SU-DHL-6 (cell line): ENCODE measurements around the gene MYL6.
A peak's percentile ranks its signal among the peaks of the same experiment; 100 is the strongest.

Source experiments
- H2AFZ ChIP-seq: fragments of 200-600 bp; sonication (generic); 2 replicates; pipeline ENCODE4 v1.6.1; 2014; ENCODE audit warnings: low read depth, mild to moderate bottlenecking, moderate library complexity, mixed read lengths, antibody characterized with exemption, low read length; ENCODE audit not compliant: severe bottlenecking
- H3F3A ChIP-seq: fragments of 200-600 bp; shearing (Covaris generic); 2 replicates; pipeline ENCODE4 v1.6.0; 2016; ENCODE audit warnings: antibody characterized with exemption, mild to moderate bottlenecking; ENCODE audit not compliant: insufficient read depth
- H3K27ac ChIP-seq: fragments of 200-600 bp; sonication (generic); 2 replicates; pipeline ENCODE4 v1.5.1; 2016; ENCODE audit warnings: low read depth, mild to moderate bottlenecking, low read length, moderate library complexity, mixed read lengths
- H3K27me3 ChIP-seq: fragments of 200-600 bp; sonication (generic), shearing (Covaris generic); 2 replicates; pipeline ENCODE4 v1.6.0; 2014; ENCODE audit warnings: mild to moderate bottlenecking, low read length
- H3K36me3 ChIP-seq: fragments of 200-600 bp; sonication (generic); 2 replicates; pipeline ENCODE4 v1.6.1; 2014; ENCODE audit warnings: mild to moderate bottlenecking, low read length, mixed read lengths
- H3K4me2 ChIP-seq: fragments of 300-600, 200-600 bp; shearing (Covaris generic), sonication (generic); 2 replicates; pipeline ENCODE4 v1.6.0; 2014; ENCODE audit warnings: low read length, low read depth, mild to moderate bottlenecking; ENCODE audit not compliant: poor library complexity, severe bottlenecking
- H3K4me3 ChIP-seq: fragments of 200-600 bp; sonication (generic); 2 replicates; pipeline ENCODE4 v1.5.1; 2014; ENCODE audit warnings: antibody characterized with exemption, low read length, mild to moderate bottlenecking, mixed read lengths; ENCODE audit not compliant: insufficient read depth, poor library complexity, severe bottlenecking
- H3K79me2 ChIP-seq: fragments of 200-600 bp; sonication (generic); 2 replicates; pipeline ENCODE4 v1.6.1; 2014; ENCODE audit warnings: mild to moderate bottlenecking, low read length, moderate library complexity; ENCODE audit not compliant: insufficient read depth
- H3K9ac ChIP-seq: fragments of 200-600 bp; sonication (generic); 2 replicates; pipeline ENCODE4 v1.7.0; 2014; ENCODE audit warnings: mild to moderate bottlenecking, low read length
- H3K9me2 ChIP-seq: fragments of 200-600 bp; sonication (generic); replicated peaks from 2 replicates; pipeline ENCODE4 v1.6.1; 2014; ENCODE audit warnings: low read length; ENCODE audit not compliant: insufficient read depth
- H3K9me3 ChIP-seq: fragments of 200-600 bp; sonication (generic); 2 replicates; pipeline ENCODE4 v1.6.1; 2014; ENCODE audit warnings: low read length, mixed read lengths; ENCODE audit not compliant: insufficient read depth
- H4K20me1 ChIP-seq: fragments of 200-600 bp; sonication (generic); 2 replicates; pipeline ENCODE4 v1.6.1; 2014; ENCODE audit warnings: low read depth, mild to moderate bottlenecking, antibody characterized with exemption, low read length, moderate library complexity, mixed read lengths
- EZH2phosphoT487 ChIP-seq: fragments of 200-600 bp; sonication (generic), shearing (Covaris generic); conservative IDR thresholded peaks from 2 replicates; pipeline ENCODE4 v1.6.1; 2018; ENCODE audit warnings: mild to moderate bottlenecking, antibody characterized with exemption, low read length, moderate library complexity, mixed read lengths
- TF ChIP-seq, protein P1 (sequence below): fragments of 200-600 bp; sonication (generic); IDR thresholded peaks from one replicate; pipeline ENCODE4 v1.5.1; 2017; ENCODE audit warnings: antibody characterized with exemption, mild to moderate bottlenecking, low read length, moderate library complexity; ENCODE audit not compliant: insufficient read depth, poor library complexity, severe bottlenecking

Gene MYL6

DNA sequence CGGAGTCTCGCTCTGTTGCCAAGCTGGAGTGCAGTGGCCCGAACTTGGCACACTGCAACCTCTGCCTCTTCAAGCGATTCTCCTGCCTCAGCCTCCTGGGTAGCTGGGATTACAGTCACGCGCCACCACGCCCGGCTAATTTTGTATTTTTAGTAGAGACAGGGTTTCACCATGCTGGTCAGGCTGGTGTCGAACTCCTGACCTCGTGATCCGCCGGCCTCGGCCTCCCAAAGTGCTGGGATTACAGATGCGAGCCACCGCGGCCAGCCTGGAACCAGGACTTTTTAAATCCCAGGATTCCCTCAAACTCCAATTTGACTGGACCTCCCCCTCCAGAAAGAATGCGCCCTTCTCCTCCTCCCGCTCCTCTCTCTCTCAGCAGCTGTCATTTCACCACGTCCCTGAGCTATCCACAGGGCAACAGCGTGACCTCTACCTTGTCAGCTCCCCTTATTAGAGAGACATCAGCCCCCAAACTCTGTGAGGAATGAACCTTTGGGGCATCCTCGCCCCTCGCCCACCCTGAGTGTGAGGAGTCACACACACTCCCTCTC lies 28.1 kb upstream of the MYL6 start:
- H3K36me3 ChIP-seq = no peaks in the 10 kb centered on the region
- no peaks in the 10 kb centered on the region for H3K9me3 ChIP-seq
- peak overlapping the region; percentile 87 for H3K9ac ChIP-seq
- H3F3A ChIP-seq = peaks cover 15% of the 10 kb centered on the region
- no peak overlapping the region for H2AFZ ChIP-seq
- TF ChIP-seq EZH2phosphoT487 = no peak
- TF ChIP-seq, protein P1, sequence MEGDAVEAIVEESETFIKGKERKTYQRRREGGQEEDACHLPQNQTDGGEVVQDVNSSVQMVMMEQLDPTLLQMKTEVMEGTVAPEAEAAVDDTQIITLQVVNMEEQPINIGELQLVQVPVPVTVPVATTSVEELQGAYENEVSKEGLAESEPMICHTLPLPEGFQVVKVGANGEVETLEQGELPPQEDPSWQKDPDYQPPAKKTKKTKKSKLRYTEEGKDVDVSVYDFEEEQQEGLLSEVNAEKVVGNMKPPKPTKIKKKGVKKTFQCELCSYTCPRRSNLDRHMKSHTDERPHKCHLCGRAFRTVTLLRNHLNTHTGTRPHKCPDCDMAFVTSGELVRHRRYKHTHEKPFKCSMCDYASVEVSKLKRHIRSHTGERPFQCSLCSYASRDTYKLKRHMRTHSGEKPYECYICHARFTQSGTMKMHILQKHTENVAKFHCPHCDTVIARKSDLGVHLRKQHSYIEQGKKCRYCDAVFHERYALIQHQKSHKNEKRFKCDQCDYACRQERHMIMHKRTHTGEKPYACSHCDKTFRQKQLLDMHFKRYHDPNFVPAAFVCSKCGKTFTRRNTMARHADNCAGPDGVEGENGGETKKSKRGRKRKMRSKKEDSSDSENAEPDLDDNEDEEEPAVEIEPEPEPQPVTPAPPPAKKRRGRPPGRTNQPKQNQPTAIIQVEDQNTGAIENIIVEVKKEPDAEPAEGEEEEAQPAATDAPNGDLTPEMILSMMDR = no peak
- H3K27ac ChIP-seq = peak overlapping the region; percentile 61; the same call in 1 of the 2 replicates
- H3K27me3 ChIP-seq = no peaks in the 10 kb centered on the region
- H3K4me2 ChIP-seq = peak overlapping the region; percentile 91
- H3K4me3 ChIP-seq = peak overlapping the region; percentile 80
- peaks cover 15% of the 10 kb centered on the region; the same call in 1 of the 2 replicates for H3K79me2 ChIP-seq
- no peaks in the 10 kb centered on the region for H4K20me1 ChIP-seq
- H3K9me2 ChIP-seq = no peaks in the 10 kb centered on the region

DNA sequence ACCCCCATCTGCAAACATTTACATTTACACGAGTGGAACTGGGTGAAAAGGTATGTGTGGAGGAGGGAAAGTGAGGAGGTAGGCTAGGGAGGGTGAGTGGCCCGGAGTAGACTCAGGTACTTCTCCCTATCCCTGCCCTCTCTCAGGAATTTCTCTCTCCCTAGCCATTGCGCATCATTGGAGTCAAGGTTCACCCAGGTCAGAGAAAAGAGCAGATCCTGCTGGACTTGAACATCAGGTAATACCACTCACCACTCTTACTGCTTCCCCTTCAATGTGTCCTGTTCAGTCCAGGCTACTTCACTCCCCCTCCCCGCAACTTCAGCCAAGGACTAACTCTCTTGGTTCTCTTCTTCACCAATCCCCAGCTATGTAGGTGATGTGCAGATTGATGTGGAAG lies 27.3 kb upstream of the MYL6 start:
- H3K27me3 ChIP-seq = no peaks in the 10 kb centered on the region
- H3K4me2 ChIP-seq = no peak overlapping the region
- H3F3A ChIP-seq = peaks cover 14% of the 10 kb centered on the region
- H3K9me2 ChIP-seq = no peaks in the 10 kb centered on the region
- TF ChIP-seq, protein P1 = no peak
- H3K36me3 ChIP-seq = no peaks in the 10 kb centered on the region
- no peak overlapping the region for H2AFZ ChIP-seq
- H4K20me1 ChIP-seq = no peaks in the 10 kb centered on the region
- H3K9me3 ChIP-seq = no peaks in the 10 kb centered on the region
- H3K27ac ChIP-seq = no peak overlapping the region
- H3K9ac ChIP-seq = no peak overlapping the region
- no peak overlapping the region for H3K4me3 ChIP-seq
- H3K79me2 ChIP-seq = peaks cover 15% of the 10 kb centered on the region; the same call in 1 of the 2 replicates

DNA sequence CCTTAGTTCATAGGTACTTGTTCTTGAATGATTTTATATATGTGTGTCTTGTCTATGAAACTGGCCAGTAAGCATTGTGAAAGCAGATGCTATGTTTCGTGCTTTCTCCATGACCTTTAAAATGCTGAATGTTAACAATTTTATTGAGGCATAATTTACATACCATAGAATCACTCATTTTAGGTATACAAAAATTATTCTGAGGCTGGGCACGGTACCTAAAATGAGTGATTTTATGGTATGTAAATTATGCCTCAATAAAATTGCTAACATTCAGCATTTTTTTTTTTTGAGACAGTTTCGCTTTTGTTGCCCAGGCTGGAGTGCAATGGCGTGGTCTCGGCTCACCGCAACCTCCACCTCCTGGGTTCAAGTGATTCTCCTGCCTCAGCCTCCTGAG lies 23.3 kb upstream of the MYL6 start:
- Histone ChIP-seq H2AFZ (no peak overlapping the region), H3K4me3 (no peak overlapping the region), H4K20me1 (no peaks in the 10 kb centered on the region), H3K4me2 (no peak overlapping the region), H3K9ac (no peak overlapping the region), H3K36me3 (no peaks in the 10 kb centered on the region), H3K27ac (no peak overlapping the region), H3K79me2 (no peaks in the 10 kb centered on the region), H3K9me3 (no peaks in the 10 kb centered on the region), H3K9me2 (no peaks in the 10 kb centered on the region), H3K27me3 (no peaks in the 10 kb centered on the region), H3F3A (no peaks in the 10 kb centered on the region)
- TF ChIP-seq EZH2phosphoT487 = no peak
- TF ChIP-seq, protein P1 = no peak
